Measurements from ENCODE around the gene ACAD9.

GRCh38 chr3:128853826-128854225 lies 25.6 kb upstream of the ACAD9 start:
- TF ChIP-seq CBFB (CRISPR knock-in tag; IDR thresholded peaks at IDR 0.05) (no peak), EP400 (IDR thresholded peaks at IDR 0.05) (no peak), EP300 (IDR thresholded peaks at IDR 0.05; ENCODE audit: low read length) (no peak), BRCA1 (IDR thresholded peaks at IDR 0.05) (no peak), BRCA1 (CRISPR knock-in tag; IDR thresholded peaks at IDR 0.05) (no peak)
